Endothelial cell of umbilical vein (primary cell): ENCODE data around the gene SNN. TPM values are rescaled to one million over a fixed set of nuclear protein-coding genes. Genes with fewer than 3 reads are reported as not detected.

ENCODE experiments used
- BruUV-seq: library from RNA; stranded (reverse); fragments of 400-500 nt; replicated peaks from 2 replicates; lab custom pipeline; 2021; lab: Mats Ljungman, UMichigan
- CTCF ChIA-PET: fragments of 300-600, 350-600 bp; sonication (Branson Sonifier 250); formaldehyde crosslinking; loops from one replicate; lab custom pipeline; 2021; ENCODE audit warnings: antibody characterized with exemption, inconsistent platforms; lab: Charles Lee
- POLR2A ChIA-PET: fragments of 300-600, 350-600 bp; sonication (Branson Sonifier 250); formaldehyde crosslinking; loops from one replicate; lab custom pipeline; 2021; ENCODE audit warnings: antibody characterized with exemption, inconsistent platforms; lab: Charles Lee
- DNase-seq: peaks from one replicate; pipeline ENCODE4 v3.0.0-alpha.2; 2011; ENCODE audit warnings: low read depth, low spot score
- FAIRE-seq: peaks from 2 replicates; lab custom pipeline; 2011; peaks lifted over from hg19 to GRCh38; lab: Jason Lieb, UNC
- H2AFZ ChIP-seq: 2 replicates; pipeline ENCODE4 v1.6.0; 2012; ENCODE audit warnings: low read depth, low read length, control low read depth, inconsistent platforms
- H3K27ac ChIP-seq: 2 replicates; pipeline ENCODE4 v1.5.1; 2011; ENCODE audit warnings: low read depth, mild to moderate bottlenecking, control low read depth, low read length, moderate library complexity; ENCODE audit not compliant: insufficient read depth
- H3K27me3 ChIP-seq, 2 experiments: 2 replicates each; pipeline versions ENCODE4 v1.6.0 to v1.6.1; 2011; ENCODE audit warnings: low read length in 2 of 2, mixed read lengths in 1 of 2; ENCODE audit not compliant: control insufficient read depth in 2 of 2, insufficient read depth in 2 of 2
- H3K36me3 ChIP-seq, 2 experiments: 2 replicates in 1 of 2; 3 replicates in 1 of 2; pipeline ENCODE4 v1.5.1; 2011; ENCODE audit warnings: low read length in 2 of 2, mild to moderate bottlenecking in 1 of 2, moderate library complexity in 1 of 2; ENCODE audit not compliant: control insufficient read depth in 2 of 2, insufficient read depth in 2 of 2; ENCODE audit errors: extremely low read depth in 1 of 2
- H3K4me1 ChIP-seq: 3 replicates; pipeline ENCODE4 v1.5.1; 2011; ENCODE audit warnings: mild to moderate bottlenecking, low read length; ENCODE audit not compliant: control insufficient read depth, insufficient read depth; ENCODE audit errors: extremely low read depth
- H3K4me2 ChIP-seq: 2 replicates; pipeline ENCODE4 v1.6.1; 2011; ENCODE audit warnings: low read length, control low read depth, mixed read lengths; ENCODE audit not compliant: insufficient read depth
- H3K4me3 ChIP-seq, 3 experiments: fragments of 200-600 bp in 1 of 3; sonication (generic), shearing (Covaris generic) in 1 of 3; replicated peaks in 1 of 3; 2 replicates each; pipeline ENCODE4 v1.5.1; 2011 to 2016; ENCODE audit warnings: control low read depth in 3 of 3, low read length in 3 of 3, mild to moderate bottlenecking in 2 of 3, inconsistent platforms in 1 of 3, low read depth in 1 of 3, moderate library complexity in 1 of 3; ENCODE audit not compliant: insufficient read depth in 1 of 3
- H3K79me2 ChIP-seq: 2 replicates; pipeline ENCODE4 v1.6.0; 2012; ENCODE audit warnings: low read length, inconsistent platforms; ENCODE audit not compliant: control insufficient read depth, insufficient read depth
- H3K9ac ChIP-seq: replicated peaks from 2 replicates; pipeline ENCODE3; 2011; ENCODE audit warnings: low read length, control low read depth; ENCODE audit not compliant: insufficient read depth; ENCODE audit errors: extremely low read depth
- H3K9me1 ChIP-seq: replicated peaks from 3 replicates; pipeline ENCODE4 v1.6.0; 2011; ENCODE audit warnings: mild to moderate bottlenecking, low read length; ENCODE audit not compliant: control insufficient read depth, insufficient read depth; ENCODE audit errors: extremely low read depth
- H3K9me3 ChIP-seq: replicated peaks from 2 replicates; pipeline ENCODE4 v1.5.1; 2012; ENCODE audit warnings: low read length, inconsistent platforms; ENCODE audit not compliant: control insufficient read depth, insufficient read depth
- H4K20me1 ChIP-seq: replicated peaks from 2 replicates; pipeline ENCODE3; 2011; ENCODE audit warnings: mild to moderate bottlenecking, low read length; ENCODE audit not compliant: control insufficient read depth, insufficient read depth; ENCODE audit errors: extremely low read depth
- EZH2 ChIP-seq: IDR thresholded peaks from 2 replicates; pipeline ENCODE4 v1.6.1; 2012; ENCODE audit warnings: borderline replicate concordance, low read depth, mild to moderate bottlenecking, moderate library complexity, low read length, inconsistent platforms; ENCODE audit not compliant: severe bottlenecking
- FOS ChIP-seq: IDR thresholded peaks from 2 replicates; pipeline ENCODE4 v1.6.1; 2011; ENCODE audit warnings: mild to moderate bottlenecking, low read length, moderate library complexity, borderline replicate concordance; ENCODE audit not compliant: insufficient read depth
- GATA2 ChIP-seq: IDR thresholded peaks from 2 replicates; pipeline ENCODE4 v1.7.0; 2011; ENCODE audit warnings: low read depth, mild to moderate bottlenecking, moderate library complexity, mixed read lengths, low read length; ENCODE audit not compliant: insufficient read length, insufficient read depth
- JUN ChIP-seq: IDR thresholded peaks from 2 replicates; pipeline ENCODE4 v1.6.1; 2011; ENCODE audit warnings: borderline replicate concordance, low read depth; ENCODE audit not compliant: insufficient read length, insufficient read depth
- MYC ChIP-seq: IDR thresholded peaks from one replicate; pipeline ENCODE4 v1.6.1; 2011; ENCODE audit warnings: mild to moderate bottlenecking, low read depth, low read length
- POLR2A ChIP-seq: IDR thresholded peaks from 2 replicates; pipeline ENCODE4 v1.6.1; 2012; ENCODE audit warnings: low read depth, mild to moderate bottlenecking, control low read depth, low read length
- POLR2AphosphoS5 ChIP-seq: IDR thresholded peaks from 2 replicates; pipeline ENCODE4 v1.6.1; 2012; ENCODE audit warnings: low read depth, mild to moderate bottlenecking, control low read depth, low read length, moderate library complexity; ENCODE audit not compliant: insufficient read depth
- dilution Hi-C: fragments of 300-500 bp; cut with MboI; formaldehyde crosslinking; loops from one replicate; pipeline ENCODE4 v1.15.0; 2019; ENCODE audit warnings: low sequenced_read_pairs; ENCODE audit not compliant: extremely low pct_ligation_motif_present
- intact Hi-C: fragments of 100-400 bp; cut with micrococcal nuclease; formaldehyde crosslinking; loops from one replicate; pipeline ENCODE4 v1.10.0; 2022
- polyA plus RNA-seq, 4 experiments: library from polyadenylated mRNA; depleted of rRNA in 3 of 4; stranded (reverse) in 3 of 4; unstranded in 1 of 4; fragments of >200 nt; gene quantifications; 2 replicates each; pipeline versions ENCODE4 v1.2.1 to v1.2.3, GENCODE V29; 2011 to 2012; ENCODE audit warnings: missing spikeins in 1 of 4
- total RNA-seq: library from RNA; stranded (reverse); gene quantifications from 2 replicates; pipeline ENCODE4 v1.2.3, GENCODE V29; 2021
- TF ChIP-seq, protein P1 (sequence below): IDR thresholded peaks from 2 replicates; pipeline ENCODE4 v1.6.1; 2011; ENCODE audit not compliant: insufficient read depth, insufficient read length
- TF ChIP-seq, protein P2 (sequence below), 2 donors: IDR thresholded peaks; 1 replicate in 1 of 2; 2 replicates in 1 of 2; pipeline ENCODE4 v1.5.1; 2011; ENCODE audit warnings: low read length in 2 of 2, mild to moderate bottlenecking in 2 of 2, moderate library complexity in 2 of 2, control low read depth in 1 of 2, inconsistent platforms in 1 of 2, low read depth in 1 of 2; ENCODE audit not compliant: insufficient read depth in 1 of 2; ENCODE audit errors: extremely low read depth in 1 of 2

The SNN gene
- total and polyA plus RNA-seq, 2 donors (not counting 3 experiments of a cell fraction or from before 2014, with no cell fraction given): 17.7 to 24.1 TPM

DNA sequence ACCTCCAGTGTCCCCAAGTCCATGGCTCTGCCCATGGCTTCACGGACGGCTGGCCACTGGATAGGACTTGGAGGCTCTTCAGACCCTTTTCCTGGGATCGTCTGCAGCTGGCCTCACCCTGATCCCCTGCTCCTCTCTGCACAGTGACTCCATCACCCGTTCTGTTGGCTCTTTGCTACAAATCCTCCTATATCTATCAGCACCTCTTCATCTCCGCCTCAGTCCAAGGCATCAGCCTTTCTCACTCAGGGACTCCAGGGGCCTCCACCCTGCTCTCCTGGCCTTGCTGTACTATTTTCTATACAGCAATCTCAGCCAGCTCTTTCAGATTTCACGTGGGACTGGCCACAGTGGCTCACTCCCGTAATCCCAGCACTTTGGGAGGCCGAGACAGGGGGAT is 10.7 kb upstream of the SNN start:
- Histone ChIP-seq H3K36me3 (no peaks in the 10 kb centered on the region), H3K9me1 (no peaks in the 10 kb centered on the region), H3K4me1 (no peaks in the 10 kb centered on the region), H2AFZ (no peak overlapping the region), H3K9ac (no peak overlapping the region), H3K79me2 (no peaks in the 10 kb centered on the region), H4K20me1 (no peaks in the 10 kb centered on the region), H3K27me3 (no peaks in the 10 kb centered on the region), H3K27ac (no peak overlapping the region), H3K9me3 (no peaks in the 10 kb centered on the region), H3K4me3 (no peak overlapping the region), H3K4me2 (no peak overlapping the region)
- DNase-seq (no peak), FAIRE-seq (no peak)
- POLR2A ChIA-PET: no interaction called here
- intact Hi-C loops (no loop called here), dilution Hi-C loops (no loop called here)
- TF ChIP-seq, protein P1, sequence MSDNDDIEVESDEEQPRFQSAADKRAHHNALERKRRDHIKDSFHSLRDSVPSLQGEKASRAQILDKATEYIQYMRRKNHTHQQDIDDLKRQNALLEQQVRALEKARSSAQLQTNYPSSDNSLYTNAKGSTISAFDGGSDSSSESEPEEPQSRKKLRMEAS: no peak
- TF ChIP-seq JUN (no peak), MYC (no peak), FOS (no peak), POLR2A (no peak), GATA2 (no peak), EZH2 (no peak), POLR2AphosphoS5 (no peak)
- TF ChIP-seq, protein P2, sequence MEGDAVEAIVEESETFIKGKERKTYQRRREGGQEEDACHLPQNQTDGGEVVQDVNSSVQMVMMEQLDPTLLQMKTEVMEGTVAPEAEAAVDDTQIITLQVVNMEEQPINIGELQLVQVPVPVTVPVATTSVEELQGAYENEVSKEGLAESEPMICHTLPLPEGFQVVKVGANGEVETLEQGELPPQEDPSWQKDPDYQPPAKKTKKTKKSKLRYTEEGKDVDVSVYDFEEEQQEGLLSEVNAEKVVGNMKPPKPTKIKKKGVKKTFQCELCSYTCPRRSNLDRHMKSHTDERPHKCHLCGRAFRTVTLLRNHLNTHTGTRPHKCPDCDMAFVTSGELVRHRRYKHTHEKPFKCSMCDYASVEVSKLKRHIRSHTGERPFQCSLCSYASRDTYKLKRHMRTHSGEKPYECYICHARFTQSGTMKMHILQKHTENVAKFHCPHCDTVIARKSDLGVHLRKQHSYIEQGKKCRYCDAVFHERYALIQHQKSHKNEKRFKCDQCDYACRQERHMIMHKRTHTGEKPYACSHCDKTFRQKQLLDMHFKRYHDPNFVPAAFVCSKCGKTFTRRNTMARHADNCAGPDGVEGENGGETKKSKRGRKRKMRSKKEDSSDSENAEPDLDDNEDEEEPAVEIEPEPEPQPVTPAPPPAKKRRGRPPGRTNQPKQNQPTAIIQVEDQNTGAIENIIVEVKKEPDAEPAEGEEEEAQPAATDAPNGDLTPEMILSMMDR (IDR thresholded peaks at IDR 0.05; ENCODE audit: extremely low read depth in 1 of 2, insufficient read depth in 1 of 2, low read depth in 1 of 2, low read length in 2 of 2): no peak
- CTCF ChIA-PET: no interaction called here
- no TSS peak for BruUV-seq
